Stimulated activated CD8-positive, alpha-beta memory T cell treated with anti-CD3 and anti-CD28 coated beads, Interleukin-15, amount 100 ng/mL, for 24 hours (primary cell): ENCODE results near the gene LMBRD2.
"Not testable (repeated sequence)": the region's sequence is repeated elsewhere in the genome, so short reads cannot be mapped to it uniquely, and the experiment has no call there.

Experiments
- DNase-seq: peaks from one replicate; pipeline ENCODE4 v3.0.0-alpha.2; 2020; ENCODE audit warnings: low read depth

The LMBRD2 gene

DNA sequence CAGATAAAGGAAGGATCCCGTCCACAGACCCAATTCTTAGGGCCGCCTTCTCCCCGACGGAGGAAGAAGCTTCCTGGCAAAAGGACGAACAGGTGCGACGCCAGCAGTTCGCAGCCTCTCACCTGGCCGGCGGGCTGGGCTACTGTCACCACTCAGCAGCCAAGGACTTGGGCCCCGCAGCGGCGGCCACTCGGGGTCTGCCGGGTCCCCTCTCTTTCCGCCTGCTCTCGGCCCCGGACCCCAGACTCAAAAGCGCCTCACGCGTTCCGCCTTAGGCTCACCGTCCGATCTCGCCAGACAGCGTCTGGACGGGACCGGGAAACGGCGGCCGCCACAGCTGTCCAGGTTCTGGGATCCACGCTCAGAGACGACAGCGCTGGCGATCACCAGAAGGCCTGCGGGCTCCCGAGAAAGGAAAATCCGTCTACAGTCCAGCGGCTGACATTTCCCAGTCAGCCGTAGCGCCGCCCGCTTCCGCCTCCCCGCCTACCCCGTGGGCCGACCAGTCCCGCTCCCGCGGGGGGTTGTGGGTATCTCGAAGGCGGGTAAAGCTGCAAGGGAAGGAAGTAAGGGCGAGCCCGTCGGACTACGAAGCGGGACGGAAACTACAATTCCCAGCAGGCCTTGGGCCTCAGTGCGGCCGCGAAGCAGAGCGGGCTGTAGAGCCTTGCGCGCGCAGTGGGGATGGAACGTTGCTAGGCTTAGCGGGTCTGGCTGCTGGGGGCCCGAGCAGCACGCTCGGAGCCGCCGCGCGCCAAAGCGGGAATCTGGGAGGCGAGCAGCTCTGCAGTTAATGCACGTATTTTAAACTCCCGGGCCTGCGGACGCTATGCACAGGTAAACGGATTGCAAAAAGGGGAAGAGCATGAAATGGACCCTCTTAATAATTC, at the start of gene LMBRD2, which contains the start of gene SKP2:
TSS of gene LMBRD2 (minus strand) at position 454 of the 890 bp plus-strand sequence. CDS start 8,538 bp downstream, outside the sequence.
TSS of gene SKP2 (plus strand) at position 678 of the 890 bp plus-strand sequence. CDS start at position 830, 152 bp downstream.
- DNase-seq = peak; percentile 86

DNA sequence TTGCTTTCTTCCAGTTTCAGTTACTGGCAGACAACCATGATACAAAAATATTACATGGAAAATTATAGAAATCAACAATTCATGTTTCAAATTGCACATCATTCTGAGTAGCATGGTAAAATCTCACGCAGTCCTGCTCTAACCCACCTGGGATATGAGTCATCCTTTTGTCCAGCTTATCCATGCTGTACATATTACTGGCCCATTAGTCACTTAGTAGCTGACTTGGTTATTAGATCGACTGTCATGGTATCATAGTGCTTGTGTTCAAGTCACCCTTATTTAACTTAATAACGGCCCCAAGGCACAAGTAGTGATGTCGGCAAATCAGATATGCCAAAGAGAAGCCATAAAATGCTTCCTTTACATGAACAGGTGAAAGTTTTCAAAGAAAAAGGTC, 48.8 kb upstream of the LMBRD2 start:
- no peak for DNase-seq

DNA sequence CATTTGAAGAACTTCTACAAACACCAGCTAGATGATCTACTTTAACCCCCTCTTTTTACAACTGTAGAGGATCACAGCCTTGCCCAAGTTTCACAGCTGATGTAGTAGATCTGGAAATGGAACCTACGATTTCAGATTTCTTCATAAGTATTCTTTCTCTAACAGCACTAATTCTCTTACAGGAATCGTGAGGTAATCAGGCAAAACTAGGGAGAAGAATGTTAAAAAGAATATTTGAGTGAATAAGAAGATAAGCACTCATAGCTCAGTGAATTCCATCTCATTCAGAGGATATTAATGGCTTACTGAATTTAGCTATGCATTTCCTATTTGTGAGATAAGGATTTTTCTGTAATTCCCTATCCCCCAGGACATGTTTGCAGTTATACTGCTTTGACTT, 47.9 kb upstream of the LMBRD2 start:
- DNase-seq = no peak

DNA sequence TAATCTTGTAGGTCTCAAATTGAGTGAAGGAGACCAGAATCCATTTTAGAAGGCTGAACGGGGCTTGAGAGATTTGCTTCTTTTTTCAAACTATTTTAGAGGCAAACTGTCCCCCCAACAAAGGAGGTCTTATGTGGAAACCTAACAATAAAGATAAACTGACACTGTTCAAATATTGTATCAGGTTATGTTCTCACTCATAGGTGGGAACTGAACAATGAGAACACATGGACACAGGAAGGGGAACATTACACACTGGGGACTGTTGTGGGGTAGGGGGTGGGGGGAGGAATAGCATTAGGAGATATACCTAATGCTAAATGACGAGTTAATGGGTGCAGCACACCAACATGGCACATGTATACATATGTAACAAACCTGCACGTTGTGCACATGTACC, 47.1 kb upstream of the LMBRD2 start:
- not testable (repeated sequence) for DNase-seq

DNA sequence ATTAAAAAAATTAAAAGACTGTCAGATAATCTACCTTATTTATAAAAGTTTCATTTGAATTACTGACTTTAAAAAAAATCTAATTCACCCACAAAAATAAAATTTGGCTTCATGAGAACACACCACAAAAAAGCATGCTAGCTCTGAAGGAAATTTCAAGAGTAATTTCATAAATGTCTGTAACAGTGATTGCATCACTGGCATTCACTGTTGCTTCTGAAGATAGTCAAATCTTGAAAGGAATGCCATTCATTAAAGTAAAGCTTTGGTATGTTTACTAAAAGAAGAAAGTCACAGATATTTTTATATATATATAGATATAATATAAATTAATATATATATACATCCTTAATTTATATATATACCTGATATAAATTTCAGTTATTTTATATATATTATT, 46.6 kb upstream of the LMBRD2 start:
- no peak for DNase-seq

DNA sequence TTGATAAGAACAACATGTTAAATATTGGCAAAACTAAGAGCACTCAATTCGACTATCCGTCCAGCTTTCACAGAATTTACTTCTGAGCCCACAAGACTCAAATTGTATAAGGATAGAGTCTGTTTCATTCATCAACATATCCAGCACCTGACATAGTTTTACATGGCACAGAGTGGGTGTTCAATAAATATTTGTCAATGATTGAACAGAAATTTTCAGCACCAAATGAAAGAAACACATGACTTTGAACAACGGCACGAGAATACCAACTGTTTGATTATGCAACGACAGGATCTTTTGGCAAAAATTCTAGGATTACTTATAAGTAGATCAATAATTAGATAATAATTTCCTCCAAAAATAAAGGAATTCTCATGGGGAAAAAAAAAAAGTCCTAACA, 42.1 kb upstream of the LMBRD2 start:
- no peak for DNase-seq

DNA sequence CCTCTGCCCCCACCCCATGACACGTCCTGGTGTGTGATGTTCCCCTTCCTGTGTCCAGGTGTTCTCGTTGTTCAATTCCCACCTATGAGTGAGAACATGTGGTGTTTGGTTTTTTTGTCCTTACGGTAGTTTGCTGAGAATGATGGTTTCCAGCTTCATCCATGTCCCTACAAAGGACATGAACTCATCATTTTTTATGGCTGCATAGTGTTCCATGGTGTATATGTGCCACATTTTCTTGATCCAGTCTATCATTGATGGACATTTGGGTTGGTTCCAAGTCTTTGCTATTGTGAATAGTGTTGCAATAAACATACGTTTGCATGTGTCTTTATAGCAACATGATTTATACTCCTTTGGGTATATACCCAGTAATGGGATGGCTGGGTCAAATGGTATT, 32.7 kb upstream of the LMBRD2 start:
- not testable (repeated sequence) for DNase-seq

DNA sequence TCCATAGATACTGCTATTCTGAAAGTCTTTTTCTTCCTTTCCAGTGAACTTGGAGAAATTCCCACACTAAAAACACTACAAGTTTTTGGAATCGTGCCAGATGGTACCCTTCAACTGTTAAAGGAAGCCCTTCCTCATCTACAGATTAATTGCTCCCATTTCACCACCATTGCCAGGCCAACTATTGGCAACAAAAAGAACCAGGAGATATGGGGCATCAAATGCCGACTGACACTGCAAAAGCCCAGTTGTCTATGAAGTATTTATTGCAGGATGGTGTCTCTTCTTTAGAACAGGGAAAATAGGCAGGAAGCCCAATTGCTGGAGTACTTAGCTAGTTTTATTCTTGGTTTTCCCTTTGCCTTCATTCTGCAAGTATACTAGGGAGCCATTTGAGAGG, 30.1 kb upstream of the LMBRD2 start:
- no peak for DNase-seq

DNA sequence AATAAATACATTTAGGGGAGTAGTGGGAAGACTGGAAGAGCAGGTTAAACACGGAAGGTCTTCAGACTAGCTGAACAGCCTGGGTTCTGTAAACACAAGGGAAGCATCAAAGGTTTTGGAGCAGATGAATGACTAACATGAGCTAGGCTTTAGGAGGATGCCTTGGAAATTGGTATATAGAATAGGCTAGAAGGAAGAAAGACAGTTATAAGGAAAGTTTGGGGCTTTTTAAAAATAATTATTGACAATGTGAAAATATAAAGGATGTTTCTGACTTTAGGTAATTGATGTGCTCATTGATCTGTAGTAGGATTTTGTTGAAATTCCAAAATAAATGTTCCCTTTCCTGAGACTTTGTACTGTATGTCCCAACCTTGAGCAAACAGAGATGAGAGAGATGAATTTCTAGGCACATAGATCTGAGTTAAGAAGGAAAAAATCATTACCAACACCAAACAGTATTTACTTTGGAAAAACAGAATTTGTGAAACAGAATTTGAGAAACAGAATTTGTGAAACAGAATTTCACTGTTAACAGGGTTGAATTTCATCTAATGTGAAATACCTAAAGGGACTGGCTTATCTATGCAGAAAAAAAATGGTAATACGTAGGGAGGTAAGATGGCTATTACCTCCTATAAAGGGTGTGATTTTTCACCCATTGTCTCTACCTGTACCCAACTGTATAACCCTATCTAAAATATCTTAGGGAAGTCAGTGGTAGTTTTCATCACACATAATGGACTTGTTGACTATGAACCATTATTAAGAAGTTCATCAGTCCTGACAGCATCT, 29.1 kb upstream of the LMBRD2 start:
- no peak for DNase-seq

DNA sequence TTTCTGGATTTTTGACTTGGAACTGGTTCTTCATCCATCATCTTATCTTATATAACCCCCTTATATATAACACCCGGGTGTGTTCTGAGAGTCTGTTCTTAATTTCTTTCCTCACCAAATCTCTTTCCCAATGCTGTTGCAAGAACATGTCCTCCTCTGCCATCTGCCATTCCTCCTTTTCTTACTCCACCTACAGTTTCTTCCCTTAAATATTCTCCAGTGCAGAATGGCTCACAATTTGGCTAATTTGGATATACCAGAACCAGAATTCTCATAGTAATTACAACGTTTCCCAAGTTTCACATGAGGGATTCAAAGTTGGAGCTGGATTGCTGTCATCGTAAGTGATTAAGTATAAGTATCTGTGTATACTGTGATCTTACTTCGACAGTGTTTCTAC, 28.3 kb upstream of the LMBRD2 start:
- DNase-seq = no peak

DNA sequence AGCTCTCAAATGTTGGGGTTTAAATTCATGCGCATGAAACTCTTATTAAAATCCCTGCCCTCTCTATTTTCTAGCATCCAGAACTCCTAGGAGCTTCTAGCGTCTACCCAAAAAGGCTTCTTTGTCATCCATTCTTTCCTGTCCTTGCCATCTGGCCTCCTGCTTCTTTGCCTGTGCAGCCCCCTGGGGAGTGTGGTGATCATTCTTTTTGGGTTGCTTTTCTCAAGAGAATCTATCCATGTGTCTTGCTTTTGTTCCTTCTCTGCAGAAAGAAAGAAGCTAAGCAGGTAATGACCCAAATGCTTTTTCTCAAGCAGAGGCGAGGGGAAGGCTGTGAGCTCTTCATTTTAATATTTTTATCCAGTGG, 26.8 kb upstream of the LMBRD2 start:
- no peak for DNase-seq

DNA sequence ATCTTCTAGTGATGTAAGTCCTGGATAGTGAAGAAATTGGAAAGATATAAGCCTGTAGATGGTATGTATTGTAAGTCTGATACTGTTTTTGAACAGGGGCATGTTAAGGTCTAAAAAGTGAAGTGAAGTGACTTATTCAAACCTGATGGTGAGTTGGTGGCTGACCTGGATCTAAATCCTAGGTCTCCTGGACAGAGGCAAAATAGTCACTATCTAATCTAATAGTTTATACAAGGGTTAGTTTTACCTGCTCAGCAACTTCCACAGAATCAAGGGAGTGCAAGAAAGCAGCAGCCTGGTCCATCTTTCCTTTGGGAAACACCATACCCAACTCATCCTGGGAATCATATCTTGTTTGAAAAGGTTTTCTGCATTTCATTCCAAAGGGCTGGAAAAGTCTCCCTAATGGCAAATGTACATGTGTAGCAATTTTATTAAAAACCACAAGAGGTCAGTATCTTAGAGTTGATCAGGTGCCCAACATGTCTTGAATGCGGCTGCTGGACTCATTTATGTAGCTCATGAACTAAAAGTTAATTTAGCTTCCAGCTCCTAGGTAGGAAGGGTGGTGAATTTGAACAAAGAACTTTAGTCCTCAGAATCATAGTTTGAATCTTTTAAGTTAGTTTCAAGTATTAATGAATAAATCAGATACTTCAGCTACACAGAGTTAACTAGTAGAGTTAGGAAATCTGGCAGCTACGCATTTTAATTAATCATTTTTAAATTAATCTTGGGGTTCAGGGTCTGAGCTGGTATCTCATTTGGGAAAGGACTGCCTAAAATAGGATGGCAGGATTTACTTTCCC, 26.2 kb upstream of the LMBRD2 start:
- no peak for DNase-seq

DNA sequence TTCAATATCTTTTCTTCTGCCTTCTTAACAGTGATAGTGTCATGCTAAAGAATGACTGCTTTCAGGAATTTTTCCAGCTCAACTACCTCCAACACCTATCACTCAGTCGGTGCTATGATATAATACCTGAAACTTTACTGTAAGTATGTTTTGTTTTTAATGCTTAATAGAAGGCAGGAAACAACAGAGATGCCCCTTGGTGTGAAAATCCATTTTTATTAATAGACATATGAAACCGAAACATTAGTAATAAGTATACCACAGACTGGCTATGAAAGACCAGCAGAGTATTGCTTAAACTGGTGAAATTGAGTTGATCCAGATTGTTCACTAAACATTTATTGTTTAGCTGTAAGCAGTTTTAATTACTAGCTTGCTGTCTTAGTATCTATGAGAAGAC, 25.5 kb upstream of the LMBRD2 start:
- no peak for DNase-seq

DNA sequence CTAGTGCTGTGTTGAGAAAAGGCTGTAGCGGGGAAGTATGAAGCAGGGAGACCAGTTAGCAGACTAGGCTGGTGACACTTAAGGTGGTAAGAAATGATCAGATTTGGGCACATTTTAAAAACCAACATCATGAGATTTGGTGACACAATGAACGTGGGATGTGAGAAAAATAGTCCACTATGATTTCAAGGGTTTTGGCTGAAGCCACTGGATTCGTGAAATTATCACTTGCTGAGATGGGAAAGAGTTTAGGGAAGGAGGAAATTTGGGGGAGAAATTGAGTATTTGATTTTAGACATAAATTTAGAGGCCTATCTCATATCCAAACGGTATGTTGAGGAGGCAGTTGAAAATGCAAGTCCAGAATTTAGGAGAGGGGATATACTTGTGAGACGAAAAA, 23.4 kb upstream of the LMBRD2 start:
- no peak for DNase-seq

DNA sequence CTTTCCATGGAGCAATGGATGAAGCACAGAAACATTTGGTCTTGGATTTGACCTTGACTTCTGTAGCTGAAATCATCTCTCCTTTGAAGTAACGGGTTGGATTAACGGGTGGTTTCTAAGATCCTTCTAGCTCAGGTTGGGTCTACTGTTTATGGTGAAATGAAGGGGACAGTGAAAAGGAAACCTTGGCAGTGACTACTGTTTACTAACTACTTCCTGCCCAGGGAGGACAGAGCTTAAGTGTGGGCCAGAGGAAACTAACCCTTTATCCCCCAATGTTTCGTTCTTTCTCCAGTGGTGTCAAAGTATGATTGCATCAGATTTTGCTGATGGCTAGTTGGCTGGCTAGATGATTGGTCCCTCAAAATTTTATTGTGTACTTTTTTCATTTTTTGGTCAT, 22.4 kb upstream of the LMBRD2 start:
- DNase-seq = no peak

DNA sequence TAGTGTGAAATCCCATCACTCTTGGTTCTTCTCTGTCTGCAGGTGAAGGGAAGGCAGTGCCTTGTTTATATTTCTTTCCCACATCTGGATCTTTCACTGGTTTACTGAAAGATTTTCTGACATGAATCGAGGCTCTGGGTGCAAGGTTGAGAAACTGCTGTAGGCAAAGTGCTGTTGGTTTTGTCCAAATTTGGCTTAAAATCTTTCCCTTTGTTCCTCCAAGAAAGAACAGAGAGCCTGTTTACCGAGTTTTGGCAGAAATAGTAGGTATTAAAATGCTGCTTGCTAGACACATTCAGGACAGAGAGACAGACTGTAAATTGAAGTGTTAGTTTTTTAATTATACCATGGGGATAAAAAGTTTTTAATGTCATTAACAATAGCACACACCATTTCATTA, 21.7 kb upstream of the LMBRD2 start:
- DNase-seq = no peak

DNA sequence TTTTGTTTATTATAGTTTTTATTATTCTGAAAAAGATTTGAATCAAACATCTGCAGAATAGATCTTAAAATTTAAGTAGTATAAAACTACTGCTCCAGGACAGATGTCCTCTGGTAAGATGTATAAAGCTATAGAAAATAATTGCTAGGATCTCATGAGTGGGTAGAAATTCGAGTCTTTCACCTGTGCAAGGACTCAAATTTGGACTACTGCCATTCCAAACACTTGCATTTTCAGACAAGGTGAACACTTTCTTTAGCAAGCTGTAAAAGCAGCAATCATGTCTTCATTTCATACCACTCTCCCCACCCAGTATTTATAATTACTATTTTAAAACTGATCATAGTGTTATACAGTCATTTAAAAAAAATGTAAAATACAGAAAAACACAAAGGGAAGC, 20.9 kb upstream of the LMBRD2 start:
- DNase-seq = no peak

DNA sequence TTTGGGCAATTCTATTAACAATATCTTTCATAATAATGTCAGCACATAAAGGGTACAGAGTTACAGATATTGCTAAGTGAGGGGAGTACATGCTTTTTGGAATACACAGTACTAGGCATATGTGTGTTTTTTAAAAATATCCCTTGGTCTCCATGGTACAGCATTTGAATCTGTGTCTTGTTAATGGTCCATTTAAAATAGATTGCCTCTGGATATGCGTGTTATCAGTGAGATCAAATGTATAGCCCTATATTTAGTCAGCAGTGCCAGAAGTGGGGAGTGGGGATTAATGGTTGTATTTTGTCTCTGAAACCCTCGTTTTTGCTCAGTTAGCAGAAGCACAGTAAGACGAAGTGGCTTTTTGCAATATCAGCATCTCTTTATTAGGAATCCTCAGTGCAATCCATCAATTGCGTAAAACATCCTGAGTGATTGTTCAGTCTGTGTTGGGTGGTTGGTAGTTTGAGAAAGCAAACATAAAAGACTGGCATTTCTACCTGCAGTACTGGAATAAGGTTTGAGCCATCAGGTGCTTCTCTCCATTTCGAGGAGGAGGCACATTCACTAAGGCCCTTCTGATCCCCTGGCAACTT, 19.2 kb upstream of the LMBRD2 start:
- no peak for DNase-seq

DNA sequence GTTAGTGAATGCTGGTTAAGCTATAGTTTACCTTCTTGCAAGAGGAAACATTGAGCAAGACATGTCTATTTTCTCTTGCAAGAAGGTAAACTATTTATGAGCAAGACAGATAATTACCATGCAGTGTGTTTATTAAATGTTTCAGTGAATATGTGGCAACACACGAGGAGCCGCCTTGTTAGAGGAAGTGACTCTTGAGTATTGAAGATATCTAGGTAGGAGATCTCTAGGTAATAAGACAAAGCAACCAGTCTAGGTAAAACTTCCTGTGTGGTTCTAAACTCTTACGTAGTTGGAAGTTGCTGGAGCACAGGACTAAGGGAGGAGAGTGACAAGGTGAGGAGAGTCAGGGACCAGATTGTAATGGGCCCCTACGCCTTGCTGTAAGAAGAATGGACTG, 17.1 kb upstream of the LMBRD2 start:
- DNase-seq = no peak

DNA sequence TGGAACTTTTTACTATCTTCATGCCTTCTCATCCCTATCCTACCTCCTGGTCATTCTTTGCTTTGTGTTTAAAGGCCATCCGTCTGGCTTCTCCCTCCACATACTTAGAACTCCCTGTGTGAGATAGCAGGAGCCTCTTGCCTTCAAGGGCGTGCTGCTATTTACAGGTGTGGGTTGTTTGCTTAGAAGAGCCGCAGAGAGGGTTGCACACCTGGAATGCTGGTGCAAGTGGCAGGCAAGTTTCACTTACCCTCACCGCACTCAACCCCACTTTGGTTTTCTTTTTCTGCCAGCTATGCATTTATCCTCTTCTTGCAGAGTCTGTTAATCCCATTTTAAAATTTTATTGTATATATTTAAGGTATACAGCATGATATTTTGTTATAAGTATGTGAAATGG, 12.8 kb upstream of the LMBRD2 start:
- no peak for DNase-seq

DNA sequence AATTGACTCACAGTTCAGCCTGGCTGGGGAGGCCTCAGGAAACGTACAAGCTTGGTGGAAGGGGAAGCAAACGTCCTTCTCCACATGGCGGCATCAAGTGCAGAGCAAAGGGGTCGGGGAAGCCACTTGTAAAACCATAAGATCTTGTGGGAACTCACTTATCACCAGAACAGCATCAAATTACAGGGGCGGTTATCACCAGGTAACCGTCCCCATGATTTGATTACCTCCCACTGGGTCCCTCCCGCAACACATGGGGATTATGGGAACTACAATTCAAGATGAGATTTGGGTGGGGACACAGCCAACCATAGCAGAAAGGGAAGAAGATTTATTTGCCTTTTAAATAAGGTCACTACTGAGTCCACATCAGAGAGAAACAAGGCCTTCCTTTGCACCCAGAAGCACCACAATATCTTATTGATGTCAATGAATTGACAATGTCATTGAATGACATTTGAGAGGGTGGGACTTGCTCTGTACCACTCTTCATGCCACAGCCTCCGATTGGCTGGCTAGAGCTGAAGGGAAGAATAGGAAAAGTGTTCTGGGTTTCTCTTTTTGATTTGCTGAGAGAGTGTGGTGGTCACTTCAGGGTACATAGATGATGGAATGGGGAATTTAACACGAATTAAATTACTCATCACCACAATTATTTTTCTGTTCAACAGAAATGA, 11.3 kb upstream of the LMBRD2 start:
- DNase-seq = no peak
